Activated CD4-positive, alpha-beta T cell treated with anti-CD3 and anti-CD28 coated beads, Interleukin-2, amount 50 U/mL, for 24 hours (primary cell): ENCODE measurements around the gene RAB8A.
"Not testable (repeated sequence)": the region's sequence is repeated elsewhere in the genome, so short reads cannot be mapped to it uniquely, and the experiment has no call there.

Experiments used
- DNase-seq, 2 donors: peaks; one replicate each; pipeline ENCODE4 v3.0.0-alpha.2; 2020; ENCODE audit warnings: low read depth in 1 of 2, low spot score in 1 of 2

The RAB8A gene

GRCh38 chr19:16170134-16170533, 58.4 kb downstream of the RAB8A start:
- DNase-seq = no peak

GRCh38 chr19:16175954-16176353, 64.3 kb downstream of the RAB8A start:
- no peak for DNase-seq

GRCh38 chr19:16178866-16179265, 67.2 kb downstream of the RAB8A start:
- not testable (repeated sequence) for DNase-seq

DNA sequence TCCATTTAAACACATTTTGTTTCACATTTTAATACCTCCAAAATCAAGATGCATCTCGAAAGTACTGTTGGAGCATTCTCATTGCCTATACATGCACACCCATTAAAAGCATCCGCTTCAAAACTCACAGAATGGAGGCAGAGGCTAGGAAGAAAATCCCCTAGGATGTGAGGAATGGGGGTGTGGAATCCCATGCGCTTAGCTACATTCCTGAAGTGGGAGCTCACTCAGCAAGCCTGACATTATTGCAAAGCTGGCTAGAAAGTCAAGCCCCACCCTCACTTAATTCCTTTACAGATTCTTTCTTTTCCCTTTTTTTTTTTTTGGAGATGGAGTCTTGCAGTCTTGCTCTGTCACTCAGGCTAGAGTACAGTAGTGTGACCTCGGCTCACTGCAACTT, 68.9 kb downstream of the RAB8A start:
- DNase-seq = no peak
